SK-N-SH treated with all-trans-retinoic acid at 6 μM for 48 hours (cell line): ENCODE results near the gene CDK10.

Experiments
- ESRRG ChIP-seq: fragments of 250-450 bp; sonication (Bioruptor Pico); IDR thresholded peaks from 2 replicates; pipeline ENCODE4 v1.6.1; 2021; ENCODE audit warnings: mild to moderate bottlenecking
- ISL1 ChIP-seq: fragments of 250-450 bp; sonication (Bioruptor Pico); IDR thresholded peaks from 2 replicates; pipeline ENCODE4 v2.1.2; 2022; ENCODE audit warnings: mild to moderate bottlenecking, moderate library complexity
- SNAI2 ChIP-seq: fragments of 250-450 bp; sonication (Bioruptor Pico); IDR thresholded peaks from 2 replicates; pipeline ENCODE4 v1.5.0; 2020; ENCODE audit warnings: mild to moderate bottlenecking, moderate library complexity
- TF ChIP-seq, protein P1 (sequence below): fragments of 250-450 bp; sonication (Bioruptor Pico); IDR thresholded peaks from 2 replicates; pipeline ENCODE4 v1.5.0; 2020; ENCODE audit warnings: mild to moderate bottlenecking, moderate library complexity
- TF ChIP-seq, protein P2 (sequence below): fragments of 250-450 bp; sonication (Bioruptor Pico); IDR thresholded peaks from 2 replicates; pipeline ENCODE4 v1.5.1; 2021; ENCODE audit warnings: mild to moderate bottlenecking, moderate library complexity

DNA sequence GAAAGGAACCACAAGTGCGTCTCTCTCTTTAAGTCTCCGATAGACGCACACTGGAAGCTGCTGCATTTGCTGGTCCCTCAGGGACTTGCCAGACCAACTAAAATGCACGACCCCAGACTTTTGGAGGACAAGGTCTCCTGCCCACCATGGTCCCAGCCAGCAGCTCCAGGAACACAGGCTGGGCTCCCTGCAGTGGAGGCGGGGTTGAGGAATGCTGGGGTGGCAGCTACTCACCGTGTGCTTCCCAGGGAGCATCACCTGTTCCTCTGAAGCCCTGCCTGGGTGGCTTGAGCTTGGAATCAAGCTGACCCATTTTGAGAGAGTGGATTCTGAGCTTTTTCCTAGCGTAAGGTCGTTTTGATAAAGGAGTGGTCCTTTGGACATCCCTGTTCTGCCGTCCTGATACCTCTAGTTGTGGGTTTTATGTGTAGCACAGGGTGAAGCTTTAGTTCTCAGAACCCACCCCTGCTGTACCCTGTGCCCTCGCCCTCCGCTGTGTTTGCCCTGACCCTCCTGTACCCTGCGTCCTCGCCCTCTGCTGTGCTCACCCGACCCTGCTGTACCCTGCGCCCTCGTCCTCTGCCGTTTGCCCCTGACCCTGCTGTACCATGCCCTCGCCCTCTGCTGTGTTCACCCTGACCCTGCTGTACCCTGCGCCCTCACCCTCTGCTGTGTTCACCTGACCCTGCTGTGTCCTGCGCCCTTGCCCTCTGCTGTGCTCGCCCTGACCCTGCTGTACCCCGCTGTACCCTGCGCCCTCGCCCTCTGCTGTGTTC lies 45.8 kb downstream of the CDK10 start:
- TF ChIP-seq, protein P1, sequence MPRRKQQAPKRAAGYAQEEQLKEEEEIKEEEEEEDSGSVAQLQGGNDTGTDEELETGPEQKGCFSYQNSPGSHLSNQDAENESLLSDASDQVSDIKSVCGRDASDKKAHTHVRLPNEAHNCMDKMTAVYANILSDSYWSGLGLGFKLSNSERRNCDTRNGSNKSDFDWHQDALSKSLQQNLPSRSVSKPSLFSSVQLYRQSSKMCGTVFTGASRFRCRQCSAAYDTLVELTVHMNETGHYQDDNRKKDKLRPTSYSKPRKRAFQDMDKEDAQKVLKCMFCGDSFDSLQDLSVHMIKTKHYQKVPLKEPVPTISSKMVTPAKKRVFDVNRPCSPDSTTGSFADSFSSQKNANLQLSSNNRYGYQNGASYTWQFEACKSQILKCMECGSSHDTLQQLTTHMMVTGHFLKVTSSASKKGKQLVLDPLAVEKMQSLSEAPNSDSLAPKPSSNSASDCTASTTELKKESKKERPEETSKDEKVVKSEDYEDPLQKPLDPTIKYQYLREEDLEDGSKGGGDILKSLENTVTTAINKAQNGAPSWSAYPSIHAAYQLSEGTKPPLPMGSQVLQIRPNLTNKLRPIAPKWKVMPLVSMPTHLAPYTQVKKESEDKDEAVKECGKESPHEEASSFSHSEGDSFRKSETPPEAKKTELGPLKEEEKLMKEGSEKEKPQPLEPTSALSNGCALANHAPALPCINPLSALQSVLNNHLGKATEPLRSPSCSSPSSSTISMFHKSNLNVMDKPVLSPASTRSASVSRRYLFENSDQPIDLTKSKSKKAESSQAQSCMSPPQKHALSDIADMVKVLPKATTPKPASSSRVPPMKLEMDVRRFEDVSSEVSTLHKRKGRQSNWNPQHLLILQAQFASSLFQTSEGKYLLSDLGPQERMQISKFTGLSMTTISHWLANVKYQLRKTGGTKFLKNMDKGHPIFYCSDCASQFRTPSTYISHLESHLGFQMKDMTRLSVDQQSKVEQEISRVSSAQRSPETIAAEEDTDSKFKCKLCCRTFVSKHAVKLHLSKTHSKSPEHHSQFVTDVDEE (CRISPR knock-in tag), result no peak
- no peak for TF ChIP-seq ISL1
- TF ChIP-seq ESRRG (CRISPR knock-in tag), result no peak
- no peak for TF ChIP-seq SNAI2 (CRISPR knock-in tag)
- TF ChIP-seq, protein P2, sequence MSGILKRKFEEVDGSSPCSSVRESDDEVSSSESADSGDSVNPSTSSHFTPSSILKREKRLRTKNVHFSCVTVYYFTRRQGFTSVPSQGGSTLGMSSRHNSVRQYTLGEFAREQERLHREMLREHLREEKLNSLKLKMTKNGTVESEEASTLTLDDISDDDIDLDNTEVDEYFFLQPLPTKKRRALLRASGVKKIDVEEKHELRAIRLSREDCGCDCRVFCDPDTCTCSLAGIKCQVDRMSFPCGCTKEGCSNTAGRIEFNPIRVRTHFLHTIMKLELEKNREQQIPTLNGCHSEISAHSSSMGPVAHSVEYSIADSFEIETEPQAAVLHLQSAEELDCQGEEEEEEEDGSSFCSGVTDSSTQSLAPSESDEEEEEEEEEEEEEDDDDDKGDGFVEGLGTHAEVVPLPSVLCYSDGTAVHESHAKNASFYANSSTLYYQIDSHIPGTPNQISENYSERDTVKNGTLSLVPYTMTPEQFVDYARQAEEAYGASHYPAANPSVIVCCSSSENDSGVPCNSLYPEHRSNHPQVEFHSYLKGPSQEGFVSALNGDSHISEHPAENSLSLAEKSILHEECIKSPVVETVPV (CRISPR knock-in tag), result no peak
